Liver (tissue), 9 donors: ENCODE measurements around the gene ELOVL2. TPM values are rescaled to one million over a fixed set of nuclear protein-coding genes. Genes with fewer than 3 reads are reported as not detected.

ENCODE experiments used
- DNase-seq: peaks from one replicate; pipeline ENCODE4 v3.0.0-alpha.2; 2017; ENCODE audit warnings: low spot score
- H3K27ac ChIP-seq, 2 donors: one replicate each; pipeline ENCODE4 v1.7.0; 2013; ENCODE audit warnings: inconsistent platforms in 2 of 2, low read length in 2 of 2, control low read depth in 1 of 2, low read depth in 1 of 2, mild to moderate bottlenecking in 1 of 2
- H3K27me3 ChIP-seq, 4 donors: one replicate each; pipeline versions ENCODE4 v1.6.1 to v1.7.0; 2013; ENCODE audit warnings: low read length in 3 of 4, inconsistent platforms in 1 of 4, mild to moderate bottlenecking in 1 of 4, moderate library complexity in 1 of 4; ENCODE audit not compliant: control insufficient read depth in 4 of 4, insufficient read depth in 4 of 4
- H3K36me3 ChIP-seq, 4 donors: one replicate each; pipeline versions ENCODE4 v1.6.1 to v1.7.0; 2013; ENCODE audit warnings: low read length in 3 of 4, mild to moderate bottlenecking in 3 of 4, low read depth in 1 of 4, moderate library complexity in 1 of 4; ENCODE audit not compliant: control insufficient read depth in 4 of 4, insufficient read depth in 3 of 4
- H3K4me1 ChIP-seq, 4 donors: one replicate each; pipeline versions ENCODE4 v1.6.1 to v1.7.0; 2013; ENCODE audit warnings: low read length in 3 of 4, mild to moderate bottlenecking in 3 of 4, moderate library complexity in 1 of 4; ENCODE audit not compliant: control insufficient read depth in 4 of 4, insufficient read depth in 4 of 4
- H3K4me3 ChIP-seq, 3 donors: one replicate each; pipeline versions ENCODE4 v1.6.1 to v1.7.0; 2013; ENCODE audit warnings: low read length in 3 of 3, control low read depth in 1 of 3, low read depth in 1 of 3, mild to moderate bottlenecking in 1 of 3
- H3K9ac ChIP-seq, 2 donors: one replicate each; pipeline ENCODE4 v1.7.0; 2013; ENCODE audit warnings: low read length in 2 of 2, mild to moderate bottlenecking in 2 of 2, moderate library complexity in 2 of 2, control low read depth in 1 of 2, low read depth in 1 of 2
- H3K9me3 ChIP-seq, 4 donors: one replicate each; pipeline versions ENCODE4 v1.6.1 to v1.7.0; 2013; ENCODE audit warnings: low read length in 3 of 4; ENCODE audit not compliant: control insufficient read depth in 4 of 4
- ATF3 ChIP-seq: IDR thresholded peaks from 2 replicates; pipeline ENCODE4 v1.6.1; 2016; ENCODE audit warnings: antibody characterized with exemption
- CTCF ChIP-seq: fragments of 150-350 bp; IDR thresholded peaks from 2 replicates; pipeline ENCODE4 v1.5.1; 2017; ENCODE audit warnings: improper control_type of control experiment, low read depth, low read length; ENCODE audit not compliant: missing input control
- EGR1 ChIP-seq, 2 donors: IDR thresholded peaks; 2 replicates each; pipeline ENCODE4 v1.6.1; 2016 to 2018; ENCODE audit warnings: antibody characterized with exemption in 2 of 2, low read depth in 2 of 2
- FOXA1 ChIP-seq: IDR thresholded peaks from 2 replicates; pipeline ENCODE4 v1.6.1; 2016; ENCODE audit warnings: antibody characterized with exemption
- FOXA2 ChIP-seq: IDR thresholded peaks from 2 replicates; pipeline ENCODE4 v1.6.1; 2016; ENCODE audit warnings: antibody characterized with exemption
- GABPA ChIP-seq, 2 donors: IDR thresholded peaks in 1 of 2; conservative IDR thresholded peaks in 1 of 2; 2 replicates each; pipeline ENCODE4 v1.6.1; 2016; ENCODE audit warnings: antibody characterized with exemption in 2 of 2, mild to moderate bottlenecking in 1 of 2, moderate library complexity in 1 of 2
- HNF4A ChIP-seq, 2 donors: conservative IDR thresholded peaks; 2 replicates each; pipeline ENCODE4 v1.6.1; 2016; ENCODE audit warnings: antibody characterized with exemption in 2 of 2, mild to moderate bottlenecking in 2 of 2
- HNF4G ChIP-seq: IDR thresholded peaks from 2 replicates; pipeline ENCODE4 v1.6.1; 2016; ENCODE audit warnings: antibody characterized with exemption
- JUND ChIP-seq, 2 donors: IDR thresholded peaks; 2 replicates each; pipeline ENCODE4 v1.6.1; 2016; ENCODE audit warnings: antibody characterized with exemption in 2 of 2
- MAX ChIP-seq: IDR thresholded peaks from 2 replicates; pipeline ENCODE4 v1.6.1; 2016; ENCODE audit warnings: antibody characterized with exemption
- NR2F2 ChIP-seq: IDR thresholded peaks from 2 replicates; pipeline ENCODE4 v1.6.1; 2016; ENCODE audit warnings: antibody characterized with exemption
- RAD21 ChIP-seq, 2 donors: IDR thresholded peaks; 2 replicates each; pipeline ENCODE4 v1.6.1; 2016; ENCODE audit warnings: antibody characterized with exemption in 2 of 2, mild to moderate bottlenecking in 2 of 2
- REST ChIP-seq: IDR thresholded peaks from 2 replicates; pipeline ENCODE4 v1.6.1; 2016; ENCODE audit warnings: antibody characterized with exemption, mild to moderate bottlenecking
- RXRA ChIP-seq, 2 donors: IDR thresholded peaks; 2 replicates each; pipeline ENCODE4 v1.6.1; 2017 to 2018; ENCODE audit warnings: antibody characterized with exemption in 2 of 2, mild to moderate bottlenecking in 1 of 2
- SP1 ChIP-seq: IDR thresholded peaks from 2 replicates; pipeline ENCODE4 v1.6.1; 2018; ENCODE audit warnings: antibody characterized with exemption, mild to moderate bottlenecking
- TAF1 ChIP-seq: conservative IDR thresholded peaks from 2 replicates; pipeline ENCODE4 v1.6.1; 2016; ENCODE audit warnings: antibody characterized with exemption, mild to moderate bottlenecking
- YY1 ChIP-seq: IDR thresholded peaks from 2 replicates; pipeline ENCODE4 v1.6.1; 2016; ENCODE audit warnings: antibody characterized with exemption, mild to moderate bottlenecking
- ZBTB33 ChIP-seq: IDR thresholded peaks from 2 replicates; pipeline ENCODE4 v1.6.1; 2016; ENCODE audit warnings: antibody characterized with exemption
- WGBS: extraction: QIAGEN DNeasy Blood & Tissue Kit; methylation state at CpG from one replicate; pipeline ENCODE4 v1.1.7; 2013; 5-methylcytosine and 5-hydroxymethylcytosine counted together
- polyA plus RNA-seq, 2 donors: library from polyadenylated mRNA; stranded (reverse) in 1 of 2; unstranded in 1 of 2; fragments of 200-250 nt in 1 of 2; fragments of >200 nt in 1 of 2; fragmentation: Nextera tagmentation in 1 of 2; extraction: Ambion mirVana in 1 of 2; gene quantifications; one replicate each; pipeline versions ENCODE4 v1.2.1 to v1.2.3, GENCODE V29; 2013 to 2015
- total RNA-seq, 2 donors: library from RNA; depleted of rRNA; stranded (reverse); fragments of >200 nt; gene quantifications; one replicate each; pipeline ENCODE4 v1.2.3, GENCODE V29; 2014
- donor health status: healthy.
- donor health status: healthy.
- donor health status: healthy.
- donor health status: healthy.
- donor health status: healthy.

The ELOVL2 gene
- total and polyA plus RNA-seq, 4 donors, result 7.1 to 28.5 (median 22.1) TPM

- Histone ChIP-seq H3K27me3 (no peaks in the 10 kb centered on the region), H3K27ac (no peak overlapping the region), H3K36me3 (no peaks in the 10 kb centered on the region), H3K9ac (no peak overlapping the region), H3K9me3 (no peaks in the 10 kb centered on the region), H3K4me3 (no peak overlapping the region), H3K4me1 (no peaks in the 10 kb centered on the region)
- TF ChIP-seq ATF3 (no peak), FOXA1 (no peak)
- 93% methylated on average over 2 of the region's 2 CpGs for WGBS
- DNase-seq, result no peak
These were observed 83.9 kb downstream of the ELOVL2 start for GRCh38 chr6:10960171-10960570.

GRCh38 chr6:10957414-10957886 lies 86.7 kb downstream of the ELOVL2 start:
- Histone ChIP-seq H3K9me3 (no peaks in the 10 kb centered on the region), H3K4me1 (no peaks in the 10 kb centered on the region), H3K27ac (no peak overlapping the region), H3K36me3 (no peaks in the 10 kb centered on the region), H3K4me3 (no peak overlapping the region), H3K27me3 (no peaks in the 10 kb centered on the region), H3K9ac (no peak overlapping the region)
- 73% methylated on average over 6 of the region's 6 CpGs for WGBS
- TF ChIP-seq MAX (no peak), RAD21 (IDR thresholded peaks at IDR 0.05) (no peak), HNF4A (conservative IDR thresholded peaks at IDR 0.05) (no peak), FOXA2 (no peak), GABPA (IDR thresholded peaks at IDR 0.05 in 1 of 2, conservative IDR thresholded peaks at IDR 0.05 in 1 of 2) (no peak), HNF4G (no peak), SP1 (no peak), REST (no peak), YY1 (no peak), JUND (IDR thresholded peaks at IDR 0.05) (no peak), ATF3 (no peak), TAF1 (no peak), FOXA1 (no peak), CTCF (no peak), EGR1 (IDR thresholded peaks at IDR 0.05; ENCODE audit: low read depth in 2 of 2) (no peak), RXRA (IDR thresholded peaks at IDR 0.05) (no peak), NR2F2 (no peak), ZBTB33 (no peak)
- no peak for DNase-seq
